H1 (cell line): ENCODE measurements around the gene REG1B. TPM values are rescaled to one million over a fixed set of nuclear protein-coding genes. Genes with fewer than 3 reads are reported as not detected.

Experiments used
- CTCF ChIA-PET: fragments of 300-600 bp; sonication (Branson Sonifier 250); formaldehyde crosslinking; loops from one replicate; lab custom pipeline; 2021; ENCODE audit not compliant: partially characterized antibody; lab: Charles Lee
- POLR2A ChIA-PET: fragments of 300-600 bp; sonication (Branson Sonifier 250); formaldehyde crosslinking; loops from one replicate; lab custom pipeline; 2021; ENCODE audit warnings: inconsistent platforms; ENCODE audit not compliant: partially characterized antibody; lab: Charles Lee
- DNase-seq, 2 experiments: peaks; one replicate each; pipeline versions ENCODE4 v3.0.0 to v3.0.0-alpha.2; 2010 to 2022; ENCODE audit warnings: low spot score in 2 of 2, low read depth in 1 of 2, mixed read lengths in 1 of 2
- FAIRE-seq: peaks from 2 replicates; lab custom pipeline; 2011; peaks lifted over from hg19 to GRCh38; lab: Jason Lieb, UNC
- H2AFZ ChIP-seq: 2 replicates; pipeline ENCODE4 v1.8.1; 2012; ENCODE audit warnings: low read length, inconsistent platforms
- H2AK5ac ChIP-seq: 2 replicates; pipeline ENCODE4 v1.6.1; 2013; ENCODE audit warnings: low read depth, low read length
- H2BK120ac ChIP-seq: replicated peaks from 2 replicates; pipeline ENCODE3; 2013; ENCODE audit warnings: low read depth, low read length, inconsistent platforms
- H2BK12ac ChIP-seq: 2 replicates; pipeline ENCODE4 v1.6.1; 2013; ENCODE audit warnings: low read depth, low read length
- H2BK15ac ChIP-seq: 2 replicates; pipeline ENCODE4 v1.6.1; 2013; ENCODE audit warnings: low read length
- H2BK20ac ChIP-seq: 2 replicates; pipeline ENCODE4 v1.6.1; 2013; ENCODE audit warnings: low read length
- H2BK5ac ChIP-seq: 2 replicates; pipeline ENCODE4 v1.6.1; 2013; ENCODE audit warnings: low read depth, low read length
- H3K14ac ChIP-seq: 2 replicates; pipeline ENCODE4 v1.6.1; 2013; ENCODE audit warnings: inconsistent platforms; ENCODE audit not compliant: insufficient read length
- H3K18ac ChIP-seq: 2 replicates; pipeline ENCODE4 v1.6.1; 2013; ENCODE audit warnings: low read length; ENCODE audit errors: extremely low read depth
- H3K23ac ChIP-seq: 2 replicates; pipeline ENCODE4 v1.6.1; 2013; ENCODE audit warnings: inconsistent platforms; ENCODE audit not compliant: insufficient read length
- H3K23me2 ChIP-seq: 2 replicates; pipeline ENCODE4 v1.6.1; 2013; ENCODE audit warnings: low read depth, low read length
- H3K27ac ChIP-seq: 2 replicates; pipeline ENCODE4 v1.6.1; 2011; ENCODE audit warnings: low read depth, low read length, inconsistent platforms
- H3K27me3 ChIP-seq, 4 experiments: replicated peaks in 1 of 4; 1 replicate in 1 of 4; 2 replicates in 3 of 4; pipeline versions ENCODE4 v1.6.1 to v1.8.1; 2011 to 2013; ENCODE audit warnings: low read length in 3 of 4, mild to moderate bottlenecking in 3 of 4, inconsistent platforms in 2 of 4, mixed read lengths in 2 of 4, moderate library complexity in 1 of 4; ENCODE audit not compliant: control insufficient read depth in 3 of 4, insufficient read depth in 3 of 4; ENCODE audit errors: extremely low read depth in 1 of 4
- H3K36me3 ChIP-seq, 4 experiments: 2 replicates each; pipeline versions ENCODE4 v1.6.1 to v1.8.1; 2011 to 2013; ENCODE audit warnings: mild to moderate bottlenecking in 4 of 4, low read length in 3 of 4, moderate library complexity in 2 of 4, control low read depth in 1 of 4, inconsistent platforms in 1 of 4; ENCODE audit not compliant: insufficient read depth in 4 of 4, control insufficient read depth in 2 of 4
- H3K4ac ChIP-seq: replicated peaks from 2 replicates; pipeline ENCODE3; 2013; ENCODE audit warnings: low read length, low read depth, mixed read lengths, inconsistent platforms; ENCODE audit not compliant: insufficient read length
- H3K4me1 ChIP-seq, 4 experiments: replicated peaks in 1 of 4; 1 replicate in 1 of 4; 2 replicates in 3 of 4; pipeline versions ENCODE4 v1.6.1 to v1.8.1; 2011 to 2013; ENCODE audit warnings: low read length in 3 of 4, inconsistent platforms in 2 of 4, mixed read lengths in 1 of 4; ENCODE audit not compliant: insufficient read depth in 4 of 4, control insufficient read depth in 3 of 4
- H3K4me2 ChIP-seq, 2 experiments: 2 replicates each; pipeline versions ENCODE4 v1.6.1 to v1.8.1; 2011 to 2013; ENCODE audit warnings: low read depth in 2 of 2, low read length in 2 of 2, control low read depth in 1 of 2, inconsistent platforms in 1 of 2, mild to moderate bottlenecking in 1 of 2; ENCODE audit not compliant: insufficient read depth in 1 of 2
- H3K4me3 ChIP-seq, 4 experiments: fragments of 200-600, 300-600 bp in 1 of 4; sonication (generic), shearing (Covaris generic), sonication (Bioruptor Twin) in 1 of 4; 2 replicates each; pipeline versions ENCODE4 v1.5.1 to v1.8.1; 2011 to 2016; ENCODE audit warnings: low read length in 4 of 4, low read depth in 3 of 4, control low read depth in 2 of 4, inconsistent platforms in 2 of 4, mild to moderate bottlenecking in 2 of 4, mixed read lengths in 1 of 4, moderate library complexity in 1 of 4; ENCODE audit not compliant: insufficient read depth in 2 of 4; ENCODE audit errors: extremely low read depth in 1 of 4
- H3K56ac ChIP-seq: replicated peaks from 2 replicates; pipeline ENCODE3; 2013; ENCODE audit warnings: low read depth, mild to moderate bottlenecking, mixed read lengths, low read length, inconsistent platforms; ENCODE audit not compliant: insufficient read length
- H3K79me1 ChIP-seq: 2 replicates; pipeline ENCODE4 v1.6.1; 2013; ENCODE audit warnings: low read depth, low read length, control low read depth
- H3K79me2 ChIP-seq, 2 experiments: 2 replicates each; pipeline versions ENCODE4 v1.6.1 to v1.8.1; 2012 to 2013; ENCODE audit warnings: low read length in 2 of 2, mild to moderate bottlenecking in 2 of 2, inconsistent platforms in 1 of 2; ENCODE audit not compliant: insufficient read depth in 2 of 2, control insufficient read depth in 1 of 2
- H3K9ac ChIP-seq, 4 experiments: replicated peaks in 1 of 4; 1 replicate in 1 of 4; 2 replicates in 3 of 4; pipeline versions ENCODE4 v1.6.1 to v1.8.1; 2011 to 2013; ENCODE audit warnings: low read depth in 3 of 4, low read length in 3 of 4, control low read depth in 2 of 4, mild to moderate bottlenecking in 2 of 4, moderate library complexity in 2 of 4, inconsistent platforms in 1 of 4; ENCODE audit errors: extremely low read depth in 1 of 4
- H3K9me3 ChIP-seq, 2 experiments: 2 replicates each; pipeline versions ENCODE4 v1.6.1 to v1.8.1; 2012 to 2013; ENCODE audit warnings: mild to moderate bottlenecking in 2 of 2, moderate library complexity in 2 of 2, control low read depth in 1 of 2, inconsistent platforms in 1 of 2, low read depth in 1 of 2, low read length in 1 of 2, mixed read lengths in 1 of 2; ENCODE audit not compliant: insufficient read depth in 2 of 2
- H4K20me1 ChIP-seq, 2 experiments: replicated peaks in 1 of 2; 2 replicates each; pipeline versions ENCODE3 to v1.8.1; 2011 to 2013; ENCODE audit warnings: inconsistent platforms in 2 of 2, low read length in 2 of 2, mild to moderate bottlenecking in 1 of 2; ENCODE audit not compliant: insufficient read depth in 2 of 2, control insufficient read depth in 1 of 2
- H4K5ac ChIP-seq: 2 replicates; pipeline ENCODE4 v1.6.1; 2013; ENCODE audit warnings: low read length, low read depth, mixed read lengths, inconsistent platforms; ENCODE audit not compliant: insufficient read length
- H4K8ac ChIP-seq: 2 replicates; pipeline ENCODE4 v1.8.0; 2013; ENCODE audit warnings: mild to moderate bottlenecking, moderate library complexity, low read length, inconsistent platforms; ENCODE audit not compliant: insufficient read depth; ENCODE audit errors: extremely low read depth
- H4K91ac ChIP-seq: replicated peaks from 2 replicates; pipeline ENCODE3; 2013; ENCODE audit warnings: low read length, mixed read lengths, inconsistent platforms; ENCODE audit not compliant: insufficient read length
- CTCF ChIP-seq, 3 experiments: IDR thresholded peaks; 1 replicate in 2 of 3; 2 replicates in 1 of 3; pipeline versions ENCODE4 v1.5.1 to v1.6.1; 2011; ENCODE audit warnings: low read length in 3 of 3, mild to moderate bottlenecking in 3 of 3, inconsistent platforms in 2 of 3, low read depth in 1 of 3, moderate library complexity in 1 of 3; ENCODE audit not compliant: insufficient read depth in 1 of 3; ENCODE audit errors: control extremely low read depth in 1 of 3
- HDAC6 ChIP-seq: IDR thresholded peaks from one replicate; pipeline ENCODE4 v1.7.1; 2012; ENCODE audit warnings: low read depth, mild to moderate bottlenecking, inconsistent platforms, low read length, moderate library complexity
- WGBS, 2 experiments: shearing (Covaris generic) in 1 of 2; methylation state at CpG; one replicate each; pipeline versions ENCODE4 v1.1.6 to v1.1.7; 2013 to 2015; ENCODE audit warnings: low lambda C conversion rate in 2 of 2, mixed read lengths in 2 of 2, inconsistent platforms in 1 of 2, low coverage in 1 of 2, missing lambda C conversion rate in 1 of 2; ENCODE audit not compliant: insufficient replicate concordance in 2 of 2, insufficient coverage in 1 of 2, insufficient read length in 1 of 2; ENCODE audit errors: extremely low coverage in 1 of 2, missing lambda C conversion rate in 1 of 2; 5-methylcytosine and 5-hydroxymethylcytosine counted together
- polyA plus RNA-seq, 7 experiments: library from polyadenylated mRNA; depleted of rRNA in 3 of 7; stranded (reverse) in 5 of 7; unstranded in 2 of 7; fragments of >200 nt in 5 of 7; fragments of 200-250 nt in 2 of 7; gene quantifications; 1 replicate in 5 of 7; 2 replicates in 1 of 7; 4 replicates in 1 of 7; pipeline versions ENCODE4 v1.2.1 to v1.2.3, GENCODE V29; 2011 to 2013; ENCODE audit warnings: missing spikeins in 2 of 7, mixed read lengths in 2 of 7
- total RNA-seq: library from RNA; stranded (reverse); fragmentation: NEBNext Ultra II Directional; extraction: Animal tissue kit (Norgen Biotek cat#: 25700); gene quantifications from 2 replicates; pipeline ENCODE4 v1.2.1, GENCODE V29; 2021

Gene REG1B
- total and polyA plus RNA-seq, 2 of the 8 experiments (the other 6 are each of a cell fraction or from before 2014, with no cell fraction given), result not detected

DNA sequence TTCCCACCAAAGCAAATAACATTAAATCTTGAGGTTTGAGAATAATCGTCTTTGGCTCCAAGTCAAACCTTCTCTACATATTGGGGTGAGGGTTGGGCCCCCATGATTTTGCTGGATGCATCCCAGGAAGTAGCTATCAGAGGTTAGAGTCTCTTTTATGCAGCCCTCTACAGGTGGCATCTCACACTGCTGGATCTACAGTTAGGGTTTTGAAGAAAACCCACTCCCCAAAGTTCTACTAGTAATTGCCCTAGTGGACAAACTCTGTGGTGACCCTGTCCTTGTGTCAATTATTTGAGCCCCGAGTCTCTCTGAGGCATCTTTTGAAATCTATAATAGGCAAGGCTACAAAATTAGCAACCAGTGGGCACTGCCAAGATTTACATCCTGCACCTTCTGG is 17.5 kb upstream of the REG1B start:
- WGBS, 2 experiments, result 86% methylated on average over 2 of the region's 2 CpGs; no CpG with 5 or more reads in 1 of the 2 experiments
- no peak overlapping the region for H2BK12ac ChIP-seq
- DNase-seq, result no peak
- no peaks in the 10 kb centered on the region for H3K27me3 ChIP-seq
- no peak overlapping the region for H3K56ac ChIP-seq
- H2BK120ac ChIP-seq, result no peak overlapping the region
- no peak overlapping the region for H4K8ac ChIP-seq
- no peaks in the 10 kb centered on the region for H3K23me2 ChIP-seq
- H3K9ac ChIP-seq, result no peak overlapping the region
- FAIRE-seq, result no peak
- no peak overlapping the region for H4K5ac ChIP-seq
- no peaks in the 10 kb centered on the region for H4K20me1 ChIP-seq
- H3K4me1 ChIP-seq, result no peaks in the 10 kb centered on the region
- ChIA-PET POLR2A (no interaction called here), CTCF (interaction anchor here (0.9 to 1.9 kb wide), 5 partner anchors 11 to 63 kb away, joined by 3 to 8 read pairs (median 3); no protein-coding TSS in a partner anchor)
- H3K79me2 ChIP-seq, result no peaks in the 10 kb centered on the region
- no peak overlapping the region for H3K27ac ChIP-seq
- H3K9me3 ChIP-seq, result peaks cover 9 to 11% of the 10 kb centered on the region in 2 experiments; a peak in 3 of 4 replicates
- H2AFZ ChIP-seq, result no peak overlapping the region
- H3K14ac ChIP-seq, result no peak overlapping the region
- H3K4me3 ChIP-seq, result no peak overlapping the region
- no peak overlapping the region for H2AK5ac ChIP-seq
- H3K36me3 ChIP-seq, result no peaks in the 10 kb centered on the region
- H2BK20ac ChIP-seq, result no peak overlapping the region
- no peak overlapping the region for H3K4ac ChIP-seq
- TF ChIP-seq CTCF (IDR thresholded peaks at IDR 0.05; ENCODE audit: control extremely low read depth in 1 of 3, insufficient read depth in 1 of 3, low read depth in 1 of 3, low read length in 3 of 3) (peak in 1 of 3 experiments; percentile 33; a peak in 2 of 4 replicates), HDAC6 (no peak)
- H2BK15ac ChIP-seq, result no peak overlapping the region
- no peaks in the 10 kb centered on the region for H3K79me1 ChIP-seq
- no peak overlapping the region for H3K23ac ChIP-seq
- H2BK5ac ChIP-seq, result no peak overlapping the region
- H4K91ac ChIP-seq, result no peak overlapping the region
- H3K18ac ChIP-seq, result no peak overlapping the region
- no peak overlapping the region for H3K4me2 ChIP-seq
